Immature natural killer cell (primary cell): ENCODE results near the gene RASEF. TPM values are rescaled to one million over a fixed set of nuclear protein-coding genes. Genes with fewer than 3 reads are reported as not detected.

Experiments used
- DNase-seq, 3 donors: peaks; one replicate each; pipeline ENCODE4 v3.0.0; 2022; ENCODE audit warnings: mixed read lengths in 1 of 3
- H3K27ac Mint-ChIP-seq, 6 donors: one replicate each; pipeline ENCODE4 v1.8.0; 2020; ENCODE audit warnings: mixed read lengths in 6 of 6, mild to moderate bottlenecking in 5 of 6, inconsistent platforms in 4 of 6, moderate library complexity in 3 of 6
- H3K27me3 Mint-ChIP-seq, 3 donors: one replicate each; pipeline ENCODE4 v1.8.0; 2020 to 2021; ENCODE audit warnings: low read depth in 3 of 3, mild to moderate bottlenecking in 3 of 3, mixed read lengths in 3 of 3, moderate library complexity in 3 of 3, inconsistent platforms in 1 of 3
- H3K36me3 Mint-ChIP-seq, 3 donors: one replicate each; pipeline ENCODE4 v1.8.0; 2020; ENCODE audit warnings: mixed read lengths in 3 of 3, inconsistent platforms in 2 of 3, mild to moderate bottlenecking in 2 of 3
- H3K4me1 Mint-ChIP-seq, 2 donors: one replicate each; pipeline ENCODE4 v1.8.0; 2020; ENCODE audit warnings: inconsistent platforms in 2 of 2, mild to moderate bottlenecking in 2 of 2, mixed read lengths in 2 of 2, moderate library complexity in 1 of 2
- H3K4me3 Mint-ChIP-seq, 5 donors: one replicate each; pipeline ENCODE4 v1.8.0; 2020; ENCODE audit warnings: mild to moderate bottlenecking in 5 of 5, mixed read lengths in 5 of 5, inconsistent platforms in 3 of 5, moderate library complexity in 3 of 5
- H3K9me3 Mint-ChIP-seq, 6 donors: one replicate each; pipeline ENCODE4 v1.8.0; 2020; ENCODE audit warnings: mild to moderate bottlenecking in 6 of 6, mixed read lengths in 6 of 6, inconsistent platforms in 4 of 6, moderate library complexity in 3 of 6
- polyA plus RNA-seq, 3 donors: library from polyadenylated mRNA; unstranded; fragments of 300-500 nt; fragmentation: Illumina TruSeq; gene quantifications; one replicate each; pipeline ENCODE4 v1.2.3, GENCODE V29; 2021

RASEF gene
- polyA plus RNA-seq, 3 donors from 2014 or later, result not detected

DNA sequence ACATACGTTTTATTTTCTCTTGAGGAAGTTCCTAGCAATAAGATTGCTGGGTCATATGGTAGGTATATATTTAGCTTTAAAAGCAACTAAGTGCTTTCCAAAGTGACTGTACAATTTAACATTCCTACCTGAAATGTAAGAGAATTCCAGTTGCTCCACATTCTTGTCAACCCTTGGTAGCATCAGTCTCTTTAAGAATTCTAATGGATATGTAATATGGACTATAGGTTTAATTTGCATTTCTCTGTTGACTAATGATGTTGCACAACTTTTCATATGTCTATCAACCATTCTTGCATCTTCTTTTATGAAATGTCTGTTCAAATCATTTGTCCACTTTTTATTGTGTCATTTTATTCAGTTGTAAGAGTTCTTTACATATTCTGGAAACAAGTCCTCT, 6.7 kb upstream of the RASEF start:
- Mint-ChIP-seq H3K4me3 (no peak overlapping the region), H3K36me3 (no peaks in the 10 kb centered on the region), H3K9me3 (peaks cover 2 to 9% (median 2%) of the 10 kb centered on the region in 6 donors)

DNA sequence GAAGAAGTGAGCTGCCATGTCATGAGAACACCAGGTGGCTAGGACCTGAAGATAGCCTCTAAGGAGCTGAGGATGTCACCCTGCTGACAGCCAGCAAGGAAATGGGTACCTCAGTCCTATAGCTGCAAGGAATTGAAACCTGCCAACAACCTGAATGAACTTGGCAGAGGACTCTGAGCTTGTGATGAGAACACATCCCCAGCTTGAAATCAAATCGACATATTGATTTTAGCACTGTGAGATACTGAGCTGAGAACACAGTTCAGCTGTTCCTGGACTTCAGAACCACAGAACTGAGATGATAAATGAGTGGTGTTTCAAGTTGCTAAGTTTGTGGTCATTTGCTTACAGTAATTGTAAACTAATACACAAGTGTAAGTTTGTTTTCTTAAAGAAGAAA, 5.5 kb upstream of the RASEF start:
- Mint-ChIP-seq H3K27ac (no peak overlapping the region), H3K36me3 (peaks cover 0 to 6% (median 0%) of the 10 kb centered on the region in 3 donors), H3K4me3 (no peak overlapping the region), H3K27me3 (peaks cover 4 to 10% (median 7%) of the 10 kb centered on the region in 3 donors), H3K4me1 (no peaks in the 10 kb centered on the region), H3K9me3 (peaks cover 2 to 14% (median 4%) of the 10 kb centered on the region in 6 donors)
- no peak for DNase-seq

More for the DNA sequence above, 6.7 kb upstream of the RASEF start:
- no peak overlapping the region for H3K27ac Mint-ChIP-seq
- H3K4me1 Mint-ChIP-seq, result no peaks in the 10 kb centered on the region
- DNase-seq, result no peak
- peaks cover 0 to 6% (median under 1%) of the 10 kb centered on the region in 3 donors for H3K27me3 Mint-ChIP-seq

DNA sequence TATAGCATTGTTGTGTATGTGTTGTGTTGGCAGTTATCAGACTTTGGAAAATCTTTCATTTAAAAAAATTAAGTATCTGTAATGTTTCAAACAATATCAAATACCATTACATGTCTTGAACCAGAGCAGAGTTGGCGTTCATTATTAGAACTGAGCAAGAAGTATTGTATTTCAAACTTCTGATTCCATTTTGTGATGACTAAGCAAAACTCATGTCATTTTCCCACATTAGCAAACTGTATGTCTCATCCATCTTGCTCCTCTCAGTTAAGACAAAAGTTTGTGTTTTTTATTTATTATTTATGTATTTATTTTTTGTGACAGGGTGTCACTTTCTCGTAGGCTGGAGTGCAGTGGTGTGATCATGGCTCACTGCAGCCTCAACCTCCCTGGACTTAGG, 4.6 kb upstream of the RASEF start:
- no peak overlapping the region for H3K27ac Mint-ChIP-seq
- H3K4me3 Mint-ChIP-seq, result no peak overlapping the region
- peaks cover 4 to 7% (median 6%) of the 10 kb centered on the region in 3 donors for H3K27me3 Mint-ChIP-seq
- peaks cover 0 to 6% (median 0%) of the 10 kb centered on the region in 3 donors for H3K36me3 Mint-ChIP-seq
- no peaks in the 10 kb centered on the region for H3K4me1 Mint-ChIP-seq
- no peak for DNase-seq
- peaks cover under 1 to 9% (median 4%) of the 10 kb centered on the region in 6 donors for H3K9me3 Mint-ChIP-seq

DNA sequence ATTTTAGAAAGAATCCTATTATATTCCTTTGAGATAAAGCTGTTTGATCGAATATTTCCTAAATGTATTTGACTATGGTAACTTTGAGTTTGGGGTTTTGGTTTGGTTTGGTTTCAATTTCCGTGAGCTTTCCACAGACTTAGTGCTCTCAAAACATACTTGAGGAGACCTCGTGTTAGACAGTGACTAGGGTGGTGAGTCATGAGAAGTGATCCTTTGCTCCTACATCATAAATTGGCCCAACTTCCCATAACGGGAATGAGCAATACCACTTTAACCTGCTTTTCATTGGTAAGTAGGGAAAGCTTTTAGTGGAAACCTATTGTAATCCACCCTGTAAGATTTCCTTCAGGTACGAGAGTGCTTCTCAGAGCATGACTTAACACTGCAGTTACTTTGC, 3.8 kb upstream of the RASEF start:
- no peaks in the 10 kb centered on the region for H3K4me1 Mint-ChIP-seq
- peaks cover 0 to 9% (median 4%) of the 10 kb centered on the region in 6 donors for H3K9me3 Mint-ChIP-seq
- no peak overlapping the region for H3K27ac Mint-ChIP-seq
- DNase-seq, result no peak
- H3K27me3 Mint-ChIP-seq, result peaks cover 4 to 7% (median 6%) of the 10 kb centered on the region in 3 donors
- H3K4me3 Mint-ChIP-seq, result no peak overlapping the region
- H3K36me3 Mint-ChIP-seq, result peaks cover 0 to 6% (median 0%) of the 10 kb centered on the region in 3 donors

DNA sequence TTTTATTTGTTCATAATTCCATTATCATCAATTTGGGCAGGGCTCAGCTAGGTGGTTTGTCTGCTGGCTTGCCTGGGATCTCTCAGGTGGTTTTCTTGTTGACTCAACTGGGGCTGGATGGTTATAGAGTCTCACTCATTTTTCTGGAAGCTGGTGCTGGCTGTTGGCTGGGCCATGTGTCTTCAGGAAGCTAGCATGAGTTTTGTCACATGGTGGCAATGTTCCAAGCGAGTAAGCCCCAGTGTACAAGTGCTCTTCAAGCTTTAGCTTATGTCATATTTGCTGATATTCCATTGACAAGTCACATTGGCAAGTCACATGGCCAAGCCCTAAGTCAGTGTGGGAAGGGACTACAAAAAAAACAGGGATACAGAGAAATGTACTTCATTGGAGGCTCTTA, 2.3 kb upstream of the RASEF start:
- no peak overlapping the region for H3K4me3 Mint-ChIP-seq
- DNase-seq, result no peak
- peaks cover 0 to 21% (median 6%) of the 10 kb centered on the region in 6 donors for H3K9me3 Mint-ChIP-seq
- H3K27me3 Mint-ChIP-seq, result peaks cover 7 to 11% (median 7%) of the 10 kb centered on the region in 3 donors
- peaks cover 0 to 6% (median 0%) of the 10 kb centered on the region in 3 donors for H3K36me3 Mint-ChIP-seq
- H3K4me1 Mint-ChIP-seq, result no peaks in the 10 kb centered on the region
- H3K27ac Mint-ChIP-seq, result no peak overlapping the region

DNA sequence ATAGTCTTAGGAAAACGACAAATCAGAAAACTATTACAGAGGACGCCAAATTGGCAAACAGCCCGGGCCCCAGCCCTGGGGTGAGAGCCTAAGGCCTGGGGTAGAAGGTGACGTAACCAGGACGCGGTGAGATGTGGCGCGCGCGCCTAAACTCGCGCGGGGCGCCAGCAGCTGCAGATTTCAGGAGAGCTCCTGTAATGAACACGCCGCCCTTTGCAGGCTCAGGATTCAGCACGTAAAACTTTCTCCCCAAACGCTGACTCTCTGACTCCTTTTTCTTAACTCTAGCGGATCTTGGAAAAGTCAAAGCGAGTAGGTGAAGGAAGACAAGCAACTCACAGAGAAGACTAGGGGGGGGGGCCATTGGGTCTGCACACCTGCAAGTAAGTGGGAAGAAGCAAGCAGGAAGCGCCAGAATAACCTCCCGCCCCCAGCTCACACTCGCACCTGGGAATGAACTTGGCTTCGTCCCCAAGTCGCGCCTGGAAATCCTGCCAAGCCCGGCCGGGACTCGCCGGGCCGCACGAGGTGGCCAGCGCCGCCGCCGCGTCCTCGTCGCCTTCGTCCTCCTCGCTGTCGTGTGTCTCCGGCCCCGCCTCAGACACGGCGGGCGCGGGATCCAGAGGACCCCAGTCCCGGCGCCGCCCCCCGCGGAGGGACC, 822 bp downstream of the RASEF start:
- H3K4me1 Mint-ChIP-seq, result no peaks in the 10 kb centered on the region
- H3K4me3 Mint-ChIP-seq, result no peak overlapping the region
- DNase-seq, result no peak
- H3K9me3 Mint-ChIP-seq, result peaks cover 0 to 33% (median 6%) of the 10 kb centered on the region in 6 donors
- peaks cover 0 to 6% (median 0%) of the 10 kb centered on the region in 3 donors for H3K36me3 Mint-ChIP-seq
- H3K27ac Mint-ChIP-seq, result no peak overlapping the region
- H3K27me3 Mint-ChIP-seq, result peaks cover 7 to 11% (median 7%) of the 10 kb centered on the region in 3 donors

DNA sequence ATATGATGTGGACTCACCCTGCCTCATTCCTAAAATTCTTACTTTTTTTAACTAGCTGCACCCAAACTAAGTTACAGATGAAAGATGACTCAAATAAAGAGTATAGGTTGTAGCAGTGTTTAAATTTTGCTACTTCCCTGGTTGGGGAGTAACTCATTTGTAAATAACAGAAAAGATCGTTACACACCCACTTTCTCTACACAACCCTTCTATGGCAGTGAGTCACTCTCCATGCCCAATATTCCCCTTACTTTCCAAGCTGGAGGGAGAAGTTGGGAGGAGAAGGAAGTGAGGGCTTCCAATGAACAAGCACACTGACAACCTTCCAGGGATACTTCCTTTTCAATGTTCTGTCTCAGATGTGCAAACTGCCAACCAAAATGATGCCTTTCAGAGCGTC, 1.9 kb downstream of the RASEF start:
- peaks cover 7 to 11% (median 7%) of the 10 kb centered on the region in 3 donors for H3K27me3 Mint-ChIP-seq
- H3K4me3 Mint-ChIP-seq, result no peak overlapping the region
- peaks cover 0 to 6% (median 0%) of the 10 kb centered on the region in 3 donors for H3K36me3 Mint-ChIP-seq
- H3K4me1 Mint-ChIP-seq, result no peaks in the 10 kb centered on the region
- DNase-seq, result no peak
- peaks cover 0 to 43% (median 7%) of the 10 kb centered on the region in 6 donors for H3K9me3 Mint-ChIP-seq
- no peak overlapping the region for H3K27ac Mint-ChIP-seq

DNA sequence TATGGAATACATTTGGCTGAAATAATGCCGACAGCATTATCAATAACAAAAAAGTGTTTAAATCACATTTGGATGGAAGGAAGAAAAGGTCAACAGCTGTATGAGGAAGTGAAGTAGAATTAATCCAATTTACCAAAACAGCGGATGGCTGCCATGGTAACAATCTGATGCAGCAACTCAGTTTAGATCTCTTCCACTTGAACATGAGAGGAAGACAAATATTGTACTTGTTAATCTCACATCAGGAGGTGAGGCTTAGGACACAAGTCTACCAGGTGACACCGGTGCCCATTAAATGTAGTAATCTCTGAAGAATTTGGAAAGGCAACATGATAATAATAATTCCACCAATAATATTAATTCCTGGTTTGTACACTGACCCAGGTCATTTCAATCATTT, 2.4 kb downstream of the RASEF start:
- no peak for DNase-seq
- Mint-ChIP-seq H3K27ac (no peak overlapping the region), H3K4me1 (no peaks in the 10 kb centered on the region), H3K4me3 (no peak overlapping the region), H3K9me3 (peaks cover 0 to 47% (median 10%) of the 10 kb centered on the region in 6 donors), H3K36me3 (peaks cover 0 to 6% (median 0%) of the 10 kb centered on the region in 3 donors), H3K27me3 (peaks cover 7 to 11% (median 7%) of the 10 kb centered on the region in 3 donors)

DNA sequence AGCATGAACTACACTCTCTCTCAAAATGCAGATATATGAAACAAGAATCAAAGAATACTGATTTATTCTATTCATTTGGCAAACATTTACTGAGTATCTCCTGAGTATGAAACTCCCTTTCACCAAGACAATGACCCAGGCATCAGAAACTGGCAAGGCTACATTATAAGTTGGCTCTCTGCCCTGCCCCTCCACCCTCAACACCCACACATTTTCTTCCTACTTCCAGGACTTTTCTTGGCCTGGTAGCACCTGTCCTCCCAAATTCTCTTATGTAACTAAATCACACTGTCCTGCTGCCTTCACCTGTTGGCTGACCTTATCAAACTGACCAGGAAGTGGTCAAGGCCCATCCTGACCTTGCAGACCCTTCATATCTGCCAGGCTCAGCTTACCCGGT, 3.5 kb downstream of the RASEF start:
- peaks cover 0 to 6% (median 0%) of the 10 kb centered on the region in 3 donors for H3K36me3 Mint-ChIP-seq
- H3K4me3 Mint-ChIP-seq, result no peak overlapping the region
- H3K27ac Mint-ChIP-seq, result no peak overlapping the region
- H3K27me3 Mint-ChIP-seq, result peaks cover 4 to 11% (median 7%) of the 10 kb centered on the region in 3 donors
- no peaks in the 10 kb centered on the region for H3K4me1 Mint-ChIP-seq
- H3K9me3 Mint-ChIP-seq, result peaks cover 2 to 51% (median 13%) of the 10 kb centered on the region in 6 donors
- DNase-seq, result no peak

DNA sequence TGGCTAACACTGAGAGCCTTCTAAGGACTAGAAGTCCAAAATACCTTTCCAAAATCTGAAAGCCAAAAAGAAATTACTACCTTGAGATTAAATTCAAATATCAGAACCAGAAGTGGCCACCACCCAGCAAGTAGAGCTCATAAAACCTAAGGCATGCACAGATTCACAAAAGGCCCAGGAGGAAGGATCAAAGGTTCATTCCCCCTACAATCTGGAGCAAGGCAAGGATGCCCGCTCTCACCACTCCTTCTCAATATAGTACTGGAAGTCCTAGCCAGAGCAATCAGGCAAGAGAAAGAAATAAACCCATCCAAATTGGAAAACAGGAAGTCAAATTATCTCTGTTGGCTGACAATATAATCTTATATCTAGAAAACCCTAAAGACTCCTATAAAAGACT, 6.0 kb downstream of the RASEF start:
- Mint-ChIP-seq H3K27me3 (peaks cover 0 to 7% (median 3%) of the 10 kb centered on the region in 3 donors), H3K36me3 (no peaks in the 10 kb centered on the region), H3K27ac (no peak overlapping the region), H3K4me3 (no peak overlapping the region), H3K4me1 (no peaks in the 10 kb centered on the region), H3K9me3 (peaks cover 2 to 42% (median 10%) of the 10 kb centered on the region in 6 donors)
- no peak for DNase-seq

DNA sequence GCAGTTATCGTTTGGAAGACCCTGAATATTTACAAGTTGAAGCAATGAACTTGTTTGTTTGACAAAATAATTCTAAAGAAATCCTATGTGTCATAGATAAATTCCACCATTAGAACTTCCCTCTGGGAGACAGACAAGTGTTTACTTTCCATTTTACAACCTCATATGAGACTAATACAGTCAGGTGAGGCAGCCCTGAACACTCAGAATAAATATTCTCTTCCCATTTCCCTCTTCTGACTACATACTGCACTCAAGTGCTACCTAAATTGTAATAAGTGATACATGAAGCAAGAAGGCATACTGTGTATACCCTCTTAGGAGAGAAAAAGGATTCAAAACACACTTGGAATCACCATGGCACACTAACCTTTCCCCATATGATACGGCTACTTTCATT, 6.8 kb downstream of the RASEF start:
- Mint-ChIP-seq H3K27ac (no peak overlapping the region), H3K4me3 (no peak overlapping the region), H3K27me3 (peaks cover 0 to 6% (median 3%) of the 10 kb centered on the region in 3 donors), H3K4me1 (no peaks in the 10 kb centered on the region), H3K9me3 (peaks cover 2 to 40% (median 9%) of the 10 kb centered on the region in 6 donors), H3K36me3 (no peaks in the 10 kb centered on the region)
- DNase-seq, result no peak

DNA sequence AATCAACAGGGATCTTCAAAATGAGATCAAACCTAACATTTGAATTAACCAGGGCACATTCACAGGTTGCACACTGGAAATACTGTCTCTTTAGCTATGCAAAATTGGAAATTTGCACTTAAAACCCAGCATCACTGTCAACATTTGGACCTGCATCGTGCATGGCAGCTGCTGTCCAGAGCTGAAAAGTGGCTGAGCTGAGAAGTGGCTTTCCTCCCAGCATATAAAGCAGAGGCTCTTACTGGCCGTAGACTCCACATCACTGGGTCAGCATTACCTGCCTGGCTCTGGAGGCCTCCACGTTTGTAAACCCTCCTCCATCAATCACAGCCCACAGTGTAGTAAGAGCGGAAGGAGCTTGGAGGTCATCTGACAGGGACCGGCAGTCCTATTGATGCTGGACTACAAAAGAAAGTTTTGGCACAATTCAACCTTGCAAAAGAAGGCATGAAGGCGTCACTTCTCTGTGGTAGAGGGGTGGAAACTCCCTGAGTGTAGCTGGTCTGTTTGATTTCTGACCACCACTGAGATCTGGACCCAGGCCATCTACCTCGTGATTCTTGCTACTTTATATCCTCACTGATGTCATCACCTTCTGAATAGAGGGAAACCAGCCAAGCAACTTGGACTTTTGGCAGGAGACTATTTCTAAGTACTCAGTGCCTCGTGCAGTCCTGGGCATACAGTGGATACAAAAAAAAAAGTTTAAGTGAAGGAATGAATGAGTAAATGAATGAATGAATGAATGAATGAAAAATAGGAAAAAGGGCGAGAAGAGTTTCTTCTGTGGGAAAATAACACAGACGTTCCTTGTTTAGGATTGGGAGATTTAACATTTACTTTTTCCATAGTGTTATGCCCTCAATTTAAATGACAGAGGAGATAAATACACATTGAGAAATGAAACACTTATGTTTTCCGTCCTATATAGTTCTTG, 14.8 kb downstream of the RASEF start:
- no peak overlapping the region for H3K27ac Mint-ChIP-seq
- H3K36me3 Mint-ChIP-seq, result no peaks in the 10 kb centered on the region
- peaks cover 0 to 7% (median 5%) of the 10 kb centered on the region in 6 donors for H3K9me3 Mint-ChIP-seq
- no peak for DNase-seq
- H3K4me1 Mint-ChIP-seq, result no peaks in the 10 kb centered on the region
- no peak overlapping the region for H3K4me3 Mint-ChIP-seq
- peaks cover 0 to 3% (median 0%) of the 10 kb centered on the region in 3 donors for H3K27me3 Mint-ChIP-seq

DNA sequence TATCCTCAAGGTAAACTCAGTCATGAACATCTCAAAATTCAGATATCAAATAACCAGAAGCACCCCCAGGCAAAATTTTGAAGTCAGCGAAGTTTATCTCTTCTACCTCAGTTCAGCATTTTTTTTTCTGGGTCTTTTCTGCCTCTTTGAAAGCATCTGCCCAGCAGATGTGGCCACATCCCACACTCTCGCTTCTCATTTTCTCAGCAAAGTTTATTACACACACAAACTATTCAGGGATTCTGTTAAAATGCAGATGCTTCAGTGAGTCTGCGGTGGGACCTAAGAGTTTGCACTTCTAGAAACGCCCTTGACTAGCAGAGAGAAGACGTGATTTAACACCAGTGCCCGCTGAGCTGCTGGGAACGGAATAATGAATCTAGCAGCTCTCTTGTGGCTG, 19.3 kb downstream of the RASEF start:
- no peaks in the 10 kb centered on the region for H3K36me3 Mint-ChIP-seq
- DNase-seq, result no peak
- H3K27me3 Mint-ChIP-seq, result peaks cover 0 to 3% (median 0%) of the 10 kb centered on the region in 3 donors
- no peaks in the 10 kb centered on the region for H3K4me1 Mint-ChIP-seq
- peaks cover 0 to 12% (median 5%) of the 10 kb centered on the region in 6 donors for H3K9me3 Mint-ChIP-seq
- no peak overlapping the region for H3K4me3 Mint-ChIP-seq
- no peak overlapping the region for H3K27ac Mint-ChIP-seq

DNA sequence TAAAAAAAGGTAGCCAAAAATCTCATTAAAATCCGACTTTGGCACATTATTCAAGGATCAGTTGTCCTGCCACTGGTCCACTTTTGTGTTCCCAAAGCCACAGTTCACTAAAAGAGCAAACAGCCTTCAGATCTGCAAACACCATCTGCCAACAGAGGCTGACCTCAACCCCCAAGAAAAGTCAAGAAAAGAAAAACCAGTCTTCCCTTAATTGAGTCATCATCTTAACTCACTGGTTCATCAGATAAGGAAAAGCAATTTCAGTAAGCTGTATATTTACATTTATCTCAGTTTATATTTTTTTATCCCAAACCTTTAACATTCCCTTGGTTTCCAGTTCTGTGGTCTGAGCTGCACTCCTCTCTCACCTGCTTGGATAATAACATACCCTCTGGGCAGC, 21.2 kb downstream of the RASEF start:
- no peak for DNase-seq
- H3K27ac Mint-ChIP-seq, result no peak overlapping the region
- peaks cover 0 to 3% (median 0%) of the 10 kb centered on the region in 3 donors for H3K27me3 Mint-ChIP-seq
- no peaks in the 10 kb centered on the region for H3K36me3 Mint-ChIP-seq
- peaks cover 0 to 7% (median under 1%) of the 10 kb centered on the region in 6 donors for H3K9me3 Mint-ChIP-seq
- H3K4me1 Mint-ChIP-seq, result no peaks in the 10 kb centered on the region
- no peak overlapping the region for H3K4me3 Mint-ChIP-seq
